SKM-1 treated with dmso at 0.1 percent for 144 hours (cell line): Measurements from ENCODE around the gene GRIN2A.

Experiments
- DNase-seq: peaks from one replicate; lab custom pipeline; 2025; ENCODE audit not compliant: unreplicated experiment; lab: John Stamatoyannopoulos, UW

GRIN2A gene

DNA sequence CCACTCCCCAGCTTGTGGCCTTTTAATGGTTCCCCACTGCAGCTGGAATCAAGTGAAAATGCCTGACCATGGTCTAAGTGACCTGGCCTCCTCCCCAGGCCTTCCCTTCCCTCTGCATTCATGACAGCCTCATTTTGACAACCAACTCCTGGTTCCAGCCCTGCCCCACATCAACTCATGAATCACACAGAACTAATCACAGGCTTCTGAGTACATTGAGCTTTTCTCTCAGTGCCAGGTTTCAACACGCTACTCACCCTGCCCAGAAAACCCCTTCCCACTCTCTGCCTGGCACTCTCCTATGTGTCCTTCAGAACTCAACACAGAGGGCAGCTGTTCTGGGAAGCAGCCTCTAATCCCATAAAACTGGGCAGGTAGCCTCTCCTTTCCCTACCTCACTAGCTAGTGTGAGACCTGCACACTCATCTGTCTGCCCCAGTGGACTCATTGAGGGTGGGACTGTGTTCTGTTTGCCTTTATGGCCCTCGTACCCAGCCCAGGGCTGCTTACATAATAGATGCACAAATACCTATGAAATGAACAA, 313.6 kb downstream of the GRIN2A start:
- DNase-seq, result no peak

DNA sequence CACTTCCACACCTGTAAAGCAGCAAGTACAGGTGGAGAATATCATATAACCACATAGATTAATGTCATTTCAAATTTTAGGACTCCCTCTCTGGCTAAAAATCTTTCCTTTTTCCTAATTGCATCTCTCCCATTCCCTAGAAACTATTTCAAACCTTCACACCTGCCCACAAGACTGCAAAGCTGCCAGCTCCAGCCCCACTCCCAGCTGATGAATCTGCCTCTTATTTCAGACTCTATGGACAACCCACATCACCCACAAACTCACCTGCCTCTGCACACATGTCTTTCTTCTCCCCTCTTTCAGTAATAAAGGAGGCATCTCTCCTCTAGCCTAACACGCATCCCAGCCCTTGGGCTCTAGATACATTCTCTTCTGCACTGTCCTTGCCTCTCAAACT, 315.1 kb downstream of the GRIN2A start:
- no peak for DNase-seq

DNA sequence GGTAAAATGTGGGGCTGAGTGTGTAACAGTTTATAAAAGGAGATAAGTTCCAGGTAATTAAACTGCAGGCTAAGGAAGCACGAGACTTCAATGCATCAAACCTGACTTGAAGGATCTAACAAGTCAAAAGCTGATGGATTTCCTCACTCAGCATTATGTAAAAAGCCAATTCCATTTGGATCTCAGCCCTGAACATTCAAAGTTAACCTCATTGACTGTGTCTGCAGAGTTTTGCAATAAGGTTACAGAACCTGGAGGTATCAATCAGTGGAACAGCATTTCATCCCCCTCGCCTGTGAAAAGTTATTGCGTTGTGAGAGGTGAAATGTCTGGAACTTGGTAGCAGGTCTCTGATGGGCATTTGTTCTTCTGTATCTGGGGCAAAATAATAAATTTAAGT, 317.8 kb downstream of the GRIN2A start:
- no peak for DNase-seq

DNA sequence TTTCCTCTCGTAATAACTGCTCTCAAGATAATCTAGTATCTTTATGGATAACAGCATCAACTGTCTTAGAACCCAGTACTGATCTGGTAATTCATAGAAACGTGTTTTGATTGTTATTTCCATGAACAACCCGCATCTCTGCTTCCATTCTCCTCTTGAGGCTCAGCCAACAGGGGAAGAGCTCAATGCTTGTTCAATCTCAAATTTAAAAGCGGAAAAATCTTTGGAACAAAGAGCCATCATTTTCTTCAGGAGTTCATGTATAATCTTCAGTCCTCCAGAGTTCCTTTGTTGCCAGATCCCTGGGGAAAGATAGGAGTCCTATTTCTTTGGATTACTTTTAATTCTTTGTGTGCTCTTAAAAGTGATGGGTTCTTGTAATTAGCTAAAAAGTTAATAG, 319.9 kb downstream of the GRIN2A start:
- no peak for DNase-seq

DNA sequence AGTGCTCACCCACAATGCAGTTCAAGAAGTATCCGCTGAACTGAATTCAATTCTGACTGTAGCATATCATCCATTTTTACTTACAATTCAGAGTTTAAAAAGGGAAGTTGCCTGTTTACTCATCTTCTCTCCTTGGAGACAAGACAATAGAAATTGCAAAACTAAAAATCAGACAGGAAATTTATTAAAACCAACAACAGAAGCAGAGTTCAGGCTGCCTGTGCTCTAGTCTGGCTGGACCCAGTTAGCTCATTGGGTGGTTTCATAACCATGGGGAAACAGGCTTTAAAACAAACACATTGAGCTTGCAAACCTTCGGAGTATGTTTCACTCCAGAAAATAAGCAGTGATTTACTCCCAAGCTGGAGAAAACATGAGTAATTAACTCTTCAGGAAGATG, 321.4 kb downstream of the GRIN2A start:
- DNase-seq, result no peak

DNA sequence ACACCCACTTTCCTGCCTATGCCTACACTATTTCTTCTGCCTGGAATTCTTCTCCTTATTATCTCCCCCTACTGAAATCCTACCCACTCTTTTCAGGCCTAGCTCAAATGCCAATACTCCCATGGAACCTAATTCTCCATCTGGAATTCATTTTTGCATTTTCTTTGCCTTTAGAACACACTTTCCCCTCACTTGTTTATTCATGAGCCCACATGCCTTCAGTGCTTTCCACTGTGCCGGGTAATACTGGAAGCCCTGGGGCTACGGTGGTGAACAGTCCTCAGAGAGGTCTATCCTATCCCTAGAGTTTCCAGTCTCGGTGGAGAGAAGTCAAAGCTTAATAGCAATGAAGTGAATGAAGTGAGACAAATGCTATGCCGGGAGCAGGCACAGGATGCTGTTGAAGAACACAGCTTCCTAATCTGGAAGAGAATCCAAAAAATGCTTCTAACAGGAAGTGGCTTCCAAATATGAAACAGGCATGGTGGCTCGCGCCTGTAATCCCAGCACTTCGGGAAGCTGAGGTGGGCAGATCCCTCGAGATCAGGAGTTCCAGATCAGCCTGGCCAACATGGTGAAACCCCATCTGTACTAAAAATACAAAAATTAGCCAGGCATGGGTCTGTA, 322.4 kb downstream of the GRIN2A start:
- DNase-seq, result no peak

DNA sequence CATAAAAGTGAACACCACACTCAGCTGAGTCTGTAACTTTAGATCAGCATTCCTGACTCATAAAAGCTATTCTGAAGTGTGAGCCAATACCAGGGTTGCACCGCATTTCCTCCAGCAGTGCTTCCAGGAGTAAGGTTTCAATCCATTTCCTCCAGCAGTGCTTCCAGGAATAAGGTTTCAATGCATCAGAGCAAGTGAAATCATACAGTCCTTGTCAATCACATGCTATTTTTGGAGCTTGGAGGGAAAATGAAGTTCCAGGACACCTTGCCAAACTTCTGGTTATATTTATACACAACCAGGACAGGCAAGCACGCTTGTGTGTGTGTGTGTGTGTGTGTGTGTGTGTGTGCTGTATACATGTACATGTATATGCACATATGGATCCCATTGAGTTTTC, 327.6 kb downstream of the GRIN2A start:
- DNase-seq, result no peak

DNA sequence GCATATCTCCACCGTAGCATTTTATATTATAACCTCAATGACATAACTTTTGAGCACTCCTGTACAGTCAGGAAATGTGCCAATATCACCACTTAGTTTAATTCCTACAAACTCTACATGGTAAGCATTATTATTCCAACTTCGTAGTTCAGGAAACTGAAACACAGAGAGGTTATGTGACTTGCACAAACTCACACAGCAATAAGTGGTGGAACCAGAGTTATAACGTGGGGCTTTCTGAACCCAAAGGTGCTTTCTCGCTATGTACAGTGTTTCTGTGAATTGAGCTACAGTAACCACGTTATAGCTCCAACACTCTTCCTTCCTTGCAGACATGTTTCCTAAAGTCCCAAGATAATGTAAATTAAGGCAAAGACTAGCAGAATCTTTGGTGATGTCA, 330.2 kb downstream of the GRIN2A start:
- no peak for DNase-seq

DNA sequence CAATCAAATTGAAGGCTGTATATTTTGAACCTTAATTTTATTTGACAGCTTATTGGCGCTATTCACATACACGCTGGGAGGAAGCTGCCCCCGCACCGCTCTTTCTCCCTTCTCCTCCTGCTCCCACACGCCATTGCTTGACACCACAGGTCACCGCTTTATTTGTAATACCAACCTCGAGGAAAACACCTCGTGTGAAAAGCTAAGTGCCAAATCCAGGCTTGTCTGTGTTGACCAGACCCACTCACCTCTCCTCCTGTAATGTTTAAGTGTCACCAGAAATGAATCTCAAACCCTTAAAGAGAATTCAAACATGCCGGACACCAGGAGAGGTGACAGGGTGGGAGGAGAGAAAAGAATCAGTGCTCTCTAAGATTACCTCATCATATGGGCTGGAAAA, 331.4 kb downstream of the GRIN2A start:
- DNase-seq, result no peak

DNA sequence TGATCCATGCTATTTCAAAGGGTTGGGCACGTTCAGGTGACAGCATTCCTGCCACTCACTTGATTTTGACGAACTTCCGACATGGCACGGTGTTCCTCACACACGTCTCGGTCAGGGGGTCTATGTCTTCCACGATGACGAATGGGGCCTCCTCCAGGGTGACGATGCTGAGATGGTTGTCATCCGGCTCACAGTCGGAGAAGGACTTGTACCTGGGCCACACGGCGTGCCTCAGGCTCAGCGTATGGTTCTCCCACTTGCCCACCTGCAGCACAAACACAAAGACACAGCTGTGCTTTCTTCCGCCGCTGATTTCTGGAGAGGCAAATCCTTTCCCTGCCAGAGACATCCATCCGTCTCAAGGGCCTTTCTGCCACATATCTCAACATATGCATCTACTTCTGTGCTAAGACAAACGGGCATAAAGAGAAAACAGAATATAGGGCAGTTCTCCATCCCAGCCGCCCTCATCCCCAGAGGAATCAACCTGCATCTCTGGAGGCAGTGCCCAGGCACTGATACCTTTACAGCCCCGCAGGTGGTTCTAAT, 332.5 kb downstream of the GRIN2A start:
- DNase-seq, result no peak

DNA sequence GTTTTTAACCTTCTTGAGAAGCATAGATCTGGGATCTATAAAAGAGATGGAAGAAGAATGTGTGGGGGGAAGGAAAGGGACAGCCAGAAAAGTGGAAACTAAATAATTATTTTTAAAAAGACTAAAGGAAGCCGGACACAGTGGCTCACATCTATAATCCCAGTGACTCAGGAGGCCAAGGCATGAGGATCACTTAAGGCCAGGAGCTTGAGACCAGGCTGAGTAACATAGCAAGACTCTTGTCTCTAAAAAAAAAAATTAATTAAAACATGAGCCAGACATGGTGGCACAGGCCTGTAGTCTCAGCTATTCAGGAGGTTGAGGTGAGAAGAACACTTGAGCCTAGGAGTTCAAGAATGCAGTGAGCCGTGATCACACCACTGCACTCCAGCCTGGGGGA, 335.1 kb downstream of the GRIN2A start:
- no peak for DNase-seq

DNA sequence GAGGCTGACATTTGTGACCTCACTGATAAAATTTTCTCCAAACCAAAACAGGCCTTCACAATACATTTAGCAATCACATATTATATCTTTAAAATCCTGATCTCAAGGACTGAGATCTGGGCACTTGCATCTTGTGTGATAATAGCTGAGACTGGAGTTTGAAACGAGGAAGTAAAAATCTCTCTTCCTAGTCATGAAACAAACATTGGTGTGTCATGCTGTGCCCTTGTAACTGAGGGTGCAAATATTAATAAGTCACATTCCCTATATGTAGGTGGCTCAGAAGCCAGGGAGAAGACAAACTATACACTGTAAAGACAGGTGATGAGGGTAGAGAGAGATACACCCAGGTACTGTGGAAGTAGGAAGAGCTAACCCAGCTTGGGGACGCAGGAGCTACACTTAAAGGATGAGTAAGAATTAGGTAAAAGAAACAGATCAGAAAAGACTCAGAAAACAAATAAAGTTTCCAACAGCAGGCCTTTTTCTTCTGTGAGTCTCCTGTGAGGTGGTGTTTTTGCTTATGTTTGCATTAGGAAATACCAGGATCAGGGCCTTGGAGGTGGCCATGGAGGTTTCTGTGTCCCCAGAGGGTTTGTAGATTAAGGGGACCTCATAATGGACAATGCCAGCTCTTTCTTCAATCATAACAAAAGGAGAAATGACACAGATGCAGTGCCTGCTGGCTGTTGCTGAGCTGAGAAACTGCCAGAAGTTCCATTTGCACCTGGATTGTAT, 335.7 kb downstream of the GRIN2A start:
- DNase-seq, result no peak

DNA sequence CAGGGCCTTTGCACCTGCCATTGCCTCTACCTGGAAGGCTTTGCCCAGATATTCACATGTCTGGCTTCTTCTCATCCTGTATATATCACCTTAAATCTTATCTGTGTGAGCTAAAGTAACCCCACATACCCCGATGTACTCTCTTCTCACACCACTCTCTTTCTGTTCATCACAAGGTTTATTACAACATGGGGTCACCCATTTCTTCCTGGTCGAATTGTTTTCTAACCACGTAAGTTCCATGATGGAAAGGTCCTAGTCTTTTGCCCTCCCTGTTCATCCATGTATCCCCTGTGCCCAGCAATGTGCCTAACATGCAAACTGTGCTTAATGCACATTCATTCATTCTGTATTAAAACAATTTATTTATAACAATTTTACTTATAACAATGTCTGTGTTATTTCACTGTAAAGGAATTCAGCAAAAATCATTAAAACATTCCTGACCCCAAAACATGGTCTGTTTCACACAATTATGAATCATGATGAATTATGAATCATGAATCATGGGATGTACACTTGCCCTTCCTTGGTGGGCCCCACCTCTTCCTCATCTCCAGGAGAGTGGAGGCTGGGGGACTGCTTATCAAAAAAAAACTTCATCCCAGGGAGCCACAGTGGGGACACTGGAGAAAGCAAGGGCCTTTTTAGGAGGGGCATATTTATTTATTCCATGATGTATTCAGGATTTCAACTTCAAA, 336.4 kb downstream of the GRIN2A start:
- no peak for DNase-seq

DNA sequence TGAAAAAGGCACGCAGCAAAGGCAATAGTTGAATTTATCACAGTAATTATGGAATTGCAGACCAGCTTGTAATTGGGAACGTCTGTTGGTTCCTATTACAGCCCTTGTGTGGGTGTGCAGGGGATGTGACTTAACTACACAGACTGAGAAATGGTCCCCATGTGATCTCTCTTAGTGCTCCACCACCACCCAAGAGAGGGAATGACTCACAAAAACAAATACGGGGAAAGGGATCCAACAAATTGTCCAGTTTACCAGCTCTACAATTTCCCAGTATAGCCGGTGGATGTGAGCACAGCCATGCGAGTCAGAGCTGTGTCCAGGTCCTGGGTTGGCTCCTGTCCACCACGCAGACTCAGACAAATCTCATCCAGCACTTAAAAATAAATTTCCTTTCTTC, 337.9 kb downstream of the GRIN2A start:
- no peak for DNase-seq

DNA sequence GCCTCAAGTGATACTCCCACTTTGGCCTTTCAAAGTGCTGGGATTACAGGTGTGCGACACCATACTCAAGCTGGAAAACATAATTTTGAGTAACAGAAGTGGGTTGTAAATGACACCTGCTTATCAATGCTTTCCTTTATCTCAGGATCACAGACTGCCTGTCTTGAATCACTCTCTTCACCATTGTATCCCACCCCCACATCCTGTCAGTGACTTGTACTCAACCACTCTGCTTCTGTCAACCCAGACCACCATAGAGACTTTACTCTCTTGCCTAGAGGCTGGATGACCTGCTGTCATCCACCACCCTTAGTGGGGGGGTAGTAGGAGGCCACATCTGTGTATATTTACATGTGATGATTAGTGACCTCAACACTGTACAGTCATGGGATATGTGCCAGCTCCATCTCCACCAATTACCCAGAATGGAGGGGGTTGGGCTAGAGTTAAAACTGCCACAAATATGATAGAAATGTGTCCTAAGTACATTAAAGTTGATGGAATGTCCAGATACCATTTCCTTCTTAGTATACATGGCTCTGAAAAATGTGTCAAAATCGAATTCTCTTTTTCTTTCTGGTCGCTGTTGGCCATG, 338.7 kb downstream of the GRIN2A start:
- DNase-seq, result no peak

DNA sequence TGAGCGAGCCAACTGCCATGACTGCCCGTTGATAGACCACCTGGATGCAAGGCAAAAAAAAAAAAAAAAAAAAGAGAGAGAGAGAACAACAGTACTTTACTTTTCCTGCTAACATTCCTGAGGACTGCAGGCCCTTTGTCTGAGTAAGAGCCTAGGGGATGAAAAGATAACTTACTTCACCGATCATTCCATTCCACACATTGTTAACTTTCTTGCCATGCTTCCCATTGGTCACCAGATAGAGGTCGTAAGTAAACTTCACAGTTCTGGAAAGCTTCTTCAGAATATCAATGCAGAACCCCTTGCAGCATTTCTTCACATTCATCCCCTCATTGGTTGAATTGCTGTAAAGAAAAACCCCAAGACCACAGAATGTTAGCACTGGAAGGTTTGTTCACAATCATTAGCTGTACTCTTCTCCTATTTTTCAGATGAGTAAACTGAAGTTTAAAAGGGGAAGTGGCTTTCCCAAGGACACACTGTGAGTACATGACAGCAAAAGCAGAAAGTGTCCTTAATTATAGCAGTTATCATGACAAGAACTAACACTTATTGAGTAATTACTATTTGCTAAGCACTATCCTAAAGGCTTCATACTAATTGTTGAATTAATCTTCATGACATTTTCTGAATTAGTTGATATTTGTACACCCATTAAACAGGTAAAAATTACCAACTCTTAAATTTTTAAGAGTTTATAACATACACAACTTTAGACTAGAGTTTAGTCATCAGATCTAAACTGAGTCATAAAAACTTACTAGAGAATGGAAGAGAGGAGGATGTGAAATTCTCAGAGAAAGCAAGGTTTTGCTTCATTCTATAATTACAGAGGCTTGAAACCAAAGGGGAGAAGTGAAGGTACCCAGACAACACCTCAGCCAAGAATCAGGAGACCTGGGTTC, 341.2 kb downstream of the GRIN2A start:
- DNase-seq, result no peak

DNA sequence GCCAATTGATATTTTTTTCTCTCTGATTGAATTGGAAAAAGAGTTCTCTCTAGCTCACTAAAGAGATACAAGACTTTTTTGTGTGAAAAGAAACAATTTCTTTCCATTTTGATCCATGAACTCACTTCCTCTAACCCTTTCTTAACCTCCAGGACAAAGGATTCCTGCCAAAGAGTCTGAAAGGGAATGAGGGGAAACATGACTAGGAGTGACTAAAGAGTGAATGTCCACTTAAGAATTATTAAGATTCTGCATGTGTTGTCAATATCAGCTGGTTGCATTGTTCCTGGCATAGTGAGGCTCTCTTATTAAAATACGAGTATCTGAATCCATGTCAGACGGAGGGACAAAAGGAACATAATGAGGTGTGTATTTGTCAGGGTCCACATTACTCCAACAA, 344.7 kb downstream of the GRIN2A start:
- DNase-seq, result no peak

DNA sequence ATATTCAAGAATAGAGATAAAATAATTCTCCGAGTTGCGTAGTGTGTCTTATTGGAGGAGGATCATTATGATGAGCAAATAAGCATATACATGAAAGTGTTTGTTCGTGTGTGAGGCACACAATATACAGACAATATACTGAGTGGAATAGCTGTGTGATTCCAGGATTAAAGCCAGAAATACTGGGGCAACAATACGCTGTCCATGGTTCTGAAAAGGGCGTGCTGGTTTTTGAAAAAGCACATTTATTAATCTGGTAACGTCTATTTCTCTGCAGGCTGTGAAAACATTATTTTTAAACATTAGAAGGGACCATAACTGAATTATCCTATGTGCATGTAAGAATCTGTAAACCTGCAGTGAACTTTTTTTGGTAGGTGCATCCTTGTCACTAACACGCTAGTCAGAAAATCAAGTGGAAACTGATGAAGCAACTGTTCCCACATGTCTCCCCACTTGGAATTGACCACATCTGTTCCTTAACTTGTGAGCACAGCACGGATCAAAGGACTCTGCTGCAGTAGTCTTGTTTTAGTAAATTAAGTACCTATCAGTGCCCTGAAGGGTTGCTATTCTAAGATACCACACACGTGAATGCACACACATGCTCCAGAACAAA, 346.0 kb downstream of the GRIN2A start:
- DNase-seq, result no peak

DNA sequence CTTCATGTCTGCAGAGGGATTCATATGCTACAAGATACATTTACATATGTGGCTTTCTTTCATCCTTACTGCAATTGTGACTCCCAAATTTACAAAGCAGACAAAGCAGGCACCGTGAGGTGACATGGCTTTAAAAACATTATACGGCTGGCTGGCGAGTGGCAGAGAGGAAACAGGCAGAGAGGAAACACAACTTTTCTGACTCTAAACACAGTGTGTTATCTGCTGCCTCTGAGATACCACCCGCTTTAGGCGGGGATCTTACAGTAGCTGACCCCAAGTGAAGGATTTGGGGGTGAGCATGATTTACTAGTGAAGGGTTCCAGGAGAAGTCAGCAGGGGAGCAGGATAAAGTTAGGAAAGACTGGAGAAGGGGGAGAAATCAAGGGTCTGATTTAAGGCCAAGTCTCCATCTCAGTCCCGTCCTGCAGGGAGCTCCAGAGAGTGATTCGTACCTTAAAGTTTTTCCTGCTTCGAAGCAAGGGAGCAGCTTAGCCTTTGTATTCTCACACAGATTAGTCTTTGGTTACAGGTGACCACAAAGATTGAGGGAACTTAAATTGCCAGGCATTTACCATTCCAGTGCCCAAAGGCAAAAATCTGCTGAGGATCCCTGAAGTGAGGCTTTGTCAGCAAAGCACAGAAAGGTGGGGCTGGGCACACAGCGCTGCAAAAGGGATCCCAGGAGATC, 355.0 kb downstream of the GRIN2A start:
- no peak for DNase-seq
